PC-9 (cell line): ENCODE measurements around the gene USE1. TPM values are rescaled to one million over a fixed set of nuclear protein-coding genes. Genes with fewer than 3 reads are reported as not detected.

Source experiments
- BruUV-seq: library from RNA; stranded (reverse); fragments of 400-500 nt; replicated peaks from 2 replicates; lab custom pipeline; 2021; lab: Mats Ljungman, UMichigan
- CTCF ChIA-PET: fragments of 300-600 bp; sonication (Branson Sonifier 250); formaldehyde crosslinking; loops from one replicate; lab custom pipeline; 2022; ENCODE audit warnings: antibody characterized with exemption; lab: Charles Lee
- POLR2A ChIA-PET: fragments of 300-600 bp; sonication (Branson Sonifier 250); formaldehyde crosslinking; loops from one replicate; lab custom pipeline; 2022; ENCODE audit warnings: antibody characterized with exemption; ENCODE audit not compliant: unreplicated experiment; lab: Charles Lee
- DNase-seq, 2 experiments: peaks; one replicate each; pipeline versions ENCODE4 v3.0.0 to v3.0.0-alpha.2; 2015 to 2022; ENCODE audit warnings: mixed read lengths in 1 of 2
- H2AFZ ChIP-seq: fragments of 200-600 bp; sonication (generic); 2 replicates; pipeline ENCODE4 v1.8.1; 2017; ENCODE audit warnings: antibody characterized with exemption
- H3F3A ChIP-seq: fragments of 200-600 bp; sonication (generic); 2 replicates; pipeline ENCODE4 v1.8.1; 2017; ENCODE audit warnings: antibody characterized with exemption, mild to moderate bottlenecking, low read depth; ENCODE audit not compliant: insufficient read depth
- H3K27ac ChIP-seq: fragments of 200-600 bp; sonication (generic); 2 replicates; pipeline ENCODE4 v1.6.1; 2016; ENCODE audit warnings: mixed run types
- H3K27me3 ChIP-seq: fragments of 200-600 bp; sonication (generic); 2 replicates; pipeline ENCODE4 v1.6.1; 2016; ENCODE audit warnings: low read depth, mixed run types; ENCODE audit not compliant: insufficient read depth
- H3K36me3 ChIP-seq: fragments of 200-600 bp; sonication (generic); 2 replicates; pipeline ENCODE4 v1.6.1; 2016; ENCODE audit warnings: low read depth, mixed run types
- H3K4me1 ChIP-seq: fragments of 200-600 bp; sonication (generic); replicated peaks from 2 replicates; pipeline ENCODE4 v1.6.1; 2016; ENCODE audit warnings: mixed run types; ENCODE audit not compliant: insufficient read depth
- H3K4me2 ChIP-seq: fragments of 200-600 bp; sonication (generic); 2 replicates; pipeline ENCODE4 v1.6.1; 2017; ENCODE audit warnings: mixed run types
- H3K4me3 ChIP-seq: fragments of 200-600 bp; sonication (generic); 2 replicates; pipeline ENCODE4 v1.6.1; 2016; ENCODE audit warnings: mixed run types
- H3K79me2 ChIP-seq: fragments of 200-600 bp; sonication (generic); 2 replicates; pipeline ENCODE4 v1.6.1; 2017; ENCODE audit warnings: low read depth, mixed run types
- H3K9me2 ChIP-seq: fragments of 200-600 bp; sonication (generic); 2 replicates; pipeline ENCODE4 v1.8.1; 2017; ENCODE audit warnings: mild to moderate bottlenecking; ENCODE audit not compliant: insufficient read depth
- H3K9me3 ChIP-seq: fragments of 200-600 bp; sonication (generic); 2 replicates; pipeline ENCODE4 v1.8.1; 2016; ENCODE audit warnings: low read depth; ENCODE audit not compliant: insufficient read depth
- H4K20me1 ChIP-seq: fragments of 200-600 bp; sonication (generic); 2 replicates; pipeline ENCODE4 v1.8.1; 2017; ENCODE audit not compliant: insufficient read depth
- EZH2 ChIP-seq: fragments of 200-600 bp; sonication (generic); IDR thresholded peaks from 2 replicates; pipeline ENCODE4 v1.8.0; 2017; ENCODE audit warnings: antibody characterized with exemption, low read depth
- intact Hi-C: fragments of 100-400 bp; cut with micrococcal nuclease; formaldehyde crosslinking; loops from one replicate; pipeline ENCODE4 v1.10.0; 2022; ENCODE audit not compliant: unreplicated experiment
- total RNA-seq: library from RNA; stranded (reverse); gene quantifications from 2 replicates; pipeline ENCODE4 v1.2.3, GENCODE V29; 2021
- TF ChIP-seq, protein P1 (sequence below): fragments of 200-600 bp; sonication (generic); conservative IDR thresholded peaks from 2 replicates; pipeline ENCODE4 v1.6.1; 2017; ENCODE audit warnings: mixed run types, antibody characterized with exemption, mild to moderate bottlenecking, moderate library complexity

The USE1 gene
- total RNA-seq, 1 experiment from 2014 or later: 19.8 TPM

DNA sequence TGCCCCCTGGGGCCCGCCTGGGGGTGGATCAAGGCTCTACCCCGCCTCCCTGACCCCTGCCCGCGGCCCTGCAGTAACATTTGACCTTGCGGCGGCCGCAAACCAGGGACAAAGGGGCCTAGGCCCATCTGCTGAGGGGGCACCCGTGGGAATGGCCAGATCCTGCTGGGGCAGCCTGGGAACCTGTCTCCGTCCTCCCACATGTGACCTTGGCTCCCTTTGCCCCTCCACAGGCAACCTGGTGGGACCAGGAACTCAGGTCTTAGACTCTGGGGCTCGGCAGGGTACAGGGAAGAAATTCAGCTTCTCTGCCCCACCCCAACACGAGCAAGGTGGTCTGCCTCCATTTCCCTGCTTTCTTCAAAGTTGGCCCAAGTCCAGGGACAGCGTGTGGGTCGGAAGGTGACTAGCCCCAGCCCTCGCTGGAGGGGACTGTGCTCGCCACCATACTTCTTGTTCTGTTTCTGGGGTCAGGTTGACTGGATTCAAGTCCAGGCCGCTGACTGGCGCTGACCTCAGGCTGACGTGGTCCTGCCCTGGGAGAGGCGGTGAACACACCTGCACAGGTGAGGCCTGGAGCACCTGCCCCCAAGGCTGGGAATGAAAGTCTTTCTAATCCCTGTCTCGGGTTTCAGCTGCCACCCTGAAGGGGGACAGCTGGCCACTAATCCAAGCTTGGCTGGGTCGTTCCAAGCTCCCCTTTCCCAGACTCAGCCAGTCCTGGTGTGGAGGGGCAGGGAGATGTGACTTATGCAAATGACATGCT is 33.0 kb downstream of the USE1 start:
- Histone ChIP-seq H3K4me3 (peak overlapping the region; percentile 61; the same call in 1 of the 2 replicates), H3K27me3 (no peaks in the 10 kb centered on the region), H3K79me2 (peaks cover 25% of the 10 kb centered on the region), H3K27ac (peak overlapping the region; percentile 95), H3K4me1 (peaks cover 41% of the 10 kb centered on the region), H2AFZ (peak overlapping the region; percentile 40), H3K4me2 (peak overlapping the region; percentile 86), H3F3A (peaks cover 45% of the 10 kb centered on the region), H3K9me2 (no peaks in the 10 kb centered on the region), H4K20me1 (peaks cover 7% of the 10 kb centered on the region), H3K9me3 (no peaks in the 10 kb centered on the region), H3K36me3 (no peaks in the 10 kb centered on the region)
- POLR2A ChIA-PET: interaction anchor here (1.9 kb wide), 1 partner anchor 19 kb away, joined by 8 read pairs; the partner anchor contains the start of gene BABAM1
- intact Hi-C loops: no loop called here
- peak; percentile 85 to 98 for DNase-seq
- CTCF ChIA-PET: interaction anchor here (0.6 to 1.5 kb wide), 4 partner anchors 12 to 530 kb away, joined by 3 to 9 read pairs (median 4); partner anchors contain the start of gene MRPL34
- TF ChIP-seq, protein P1, sequence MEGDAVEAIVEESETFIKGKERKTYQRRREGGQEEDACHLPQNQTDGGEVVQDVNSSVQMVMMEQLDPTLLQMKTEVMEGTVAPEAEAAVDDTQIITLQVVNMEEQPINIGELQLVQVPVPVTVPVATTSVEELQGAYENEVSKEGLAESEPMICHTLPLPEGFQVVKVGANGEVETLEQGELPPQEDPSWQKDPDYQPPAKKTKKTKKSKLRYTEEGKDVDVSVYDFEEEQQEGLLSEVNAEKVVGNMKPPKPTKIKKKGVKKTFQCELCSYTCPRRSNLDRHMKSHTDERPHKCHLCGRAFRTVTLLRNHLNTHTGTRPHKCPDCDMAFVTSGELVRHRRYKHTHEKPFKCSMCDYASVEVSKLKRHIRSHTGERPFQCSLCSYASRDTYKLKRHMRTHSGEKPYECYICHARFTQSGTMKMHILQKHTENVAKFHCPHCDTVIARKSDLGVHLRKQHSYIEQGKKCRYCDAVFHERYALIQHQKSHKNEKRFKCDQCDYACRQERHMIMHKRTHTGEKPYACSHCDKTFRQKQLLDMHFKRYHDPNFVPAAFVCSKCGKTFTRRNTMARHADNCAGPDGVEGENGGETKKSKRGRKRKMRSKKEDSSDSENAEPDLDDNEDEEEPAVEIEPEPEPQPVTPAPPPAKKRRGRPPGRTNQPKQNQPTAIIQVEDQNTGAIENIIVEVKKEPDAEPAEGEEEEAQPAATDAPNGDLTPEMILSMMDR: no peak
- no peak for TF ChIP-seq EZH2
- TSS peak; percentile 69 for BruUV-seq

DNA sequence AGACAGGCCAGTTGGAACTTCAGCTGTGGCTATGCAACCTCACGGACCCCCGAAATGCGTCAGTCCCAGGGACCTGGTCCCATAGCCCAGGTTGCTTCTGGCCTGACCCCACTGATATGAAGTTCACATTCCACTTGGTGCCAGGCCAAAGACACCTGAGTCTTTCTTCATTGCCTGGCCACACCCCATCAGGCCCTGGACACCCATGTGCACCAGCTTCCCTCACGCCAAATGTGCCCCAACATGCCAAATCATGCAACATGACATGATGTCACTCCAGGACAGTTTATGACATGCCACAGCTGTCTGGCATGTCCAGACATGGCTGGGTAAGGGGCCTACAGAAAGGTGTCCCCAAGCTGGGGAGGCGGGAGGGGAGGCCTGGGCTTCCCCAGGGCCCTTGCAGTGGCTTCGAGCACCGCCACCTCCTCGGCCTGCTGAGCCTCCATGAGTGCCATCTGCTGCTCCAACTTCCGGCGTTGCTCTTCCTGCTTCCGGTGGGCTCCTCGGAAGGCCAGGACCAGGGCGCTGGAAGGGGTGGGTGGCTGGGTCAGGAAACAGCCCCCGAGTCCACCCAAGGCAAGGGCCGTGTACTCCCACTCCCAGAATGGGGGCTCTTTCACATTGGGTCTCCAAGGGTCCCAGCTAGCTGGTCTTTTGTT is 34.9 kb downstream of the USE1 start:
- Histone ChIP-seq H3K4me2 (peak overlapping the region; percentile 29), H3F3A (peaks cover 52% of the 10 kb centered on the region), H3K4me3 (no peak overlapping the region), H4K20me1 (no peaks in the 10 kb centered on the region), H3K4me1 (peaks cover 46% of the 10 kb centered on the region), H3K79me2 (peaks cover 7% of the 10 kb centered on the region; the same call in 1 of the 2 replicates), H3K27me3 (no peaks in the 10 kb centered on the region), H3K9me2 (no peaks in the 10 kb centered on the region), H2AFZ (no peak overlapping the region), H3K27ac (peak overlapping the region; percentile 95), H3K9me3 (no peaks in the 10 kb centered on the region), H3K36me3 (no peaks in the 10 kb centered on the region)
- no TSS peak for BruUV-seq
- intact Hi-C loops: no loop called here
- ChIA-PET POLR2A (no interaction called here), CTCF (interaction anchor here (0.6 kb wide), 1 partner anchor 16 kb away, joined by 6 read pairs; no protein-coding TSS in a partner anchor)
- no peak for TF ChIP-seq EZH2
- TF ChIP-seq, protein P1: no peak
- DNase-seq: peak in 1 of 2 experiments; percentile 31

GRCh38 chr19:17254636-17255035 is 39.5 kb downstream of the USE1 start:
- intact Hi-C loops: no loop called here
- no peaks in the 10 kb centered on the region for H3K36me3 ChIP-seq
- peak in 1 of 2 experiments; percentile 40 for DNase-seq
- no peak overlapping the region for H3K4me3 ChIP-seq
- no peaks in the 10 kb centered on the region for H3K27me3 ChIP-seq
- no peak overlapping the region for H2AFZ ChIP-seq
- POLR2A ChIA-PET: interaction anchor here (1.0 to 1.2 kb wide), 2 partner anchors 12 to 40 kb away, joined by 5 to 13 read pairs; partner anchors contain the start of genes BABAM1 and USE1
- no peaks in the 10 kb centered on the region for H3K9me3 ChIP-seq
- H4K20me1 ChIP-seq: no peaks in the 10 kb centered on the region
- CTCF ChIA-PET: no interaction called here
- TF ChIP-seq EZH2: no peak
- TF ChIP-seq, protein P1: no peak
- H3F3A ChIP-seq: peaks cover 27% of the 10 kb centered on the region
- peaks cover 23% of the 10 kb centered on the region for H3K4me1 ChIP-seq
- H3K79me2 ChIP-seq: no peaks in the 10 kb centered on the region
- no TSS peak for BruUV-seq
- peak overlapping the region; percentile 68 for H3K27ac ChIP-seq
- peak overlapping the region; percentile 20 for H3K4me2 ChIP-seq
- no peaks in the 10 kb centered on the region for H3K9me2 ChIP-seq
